WTC11 (cell line): ENCODE results near the gene PITPNM3. TPM values are rescaled to one million over a fixed set of nuclear protein-coding genes. Genes with fewer than 3 reads are reported as not detected.

Experiments used
- ATAC-seq: fragments of 200-7000 bp; cut with Tn5 transposase; 2 replicates; pipeline ENCODE4 v1.10.0; 2021; ENCODE audit warnings: mild to moderate bottlenecking, moderate library complexity
- CTCF ChIA-PET: fragments of 300-600 bp; sonication (Branson Sonifier 250); formaldehyde crosslinking; loops from one replicate; lab custom pipeline; 2021; ENCODE audit warnings: antibody characterized with exemption; lab: Charles Lee
- POLR2A ChIA-PET: fragments of 350-600 bp; sonication (Branson Sonifier 250); formaldehyde crosslinking; loops from one replicate; lab custom pipeline; 2021; ENCODE audit warnings: antibody characterized with exemption; lab: Charles Lee
- DNase-seq: peaks from one replicate; pipeline ENCODE4 v3.0.0; 2021; ENCODE audit warnings: low spot score
- H3K27ac Mint-ChIP-seq: 2 replicates; pipeline ENCODE4 v1.8.0; 2021; ENCODE audit warnings: mixed read lengths
- H3K27me3 Mint-ChIP-seq: 2 replicates; pipeline ENCODE4 v1.8.0; 2021; ENCODE audit warnings: low read depth, mild to moderate bottlenecking, moderate library complexity, mixed read lengths
- H3K36me3 Mint-ChIP-seq: 2 replicates; pipeline ENCODE4 v1.8.0; 2021; ENCODE audit warnings: mixed read lengths
- H3K4me1 Mint-ChIP-seq: 2 replicates; pipeline ENCODE4 v1.8.0; 2022; ENCODE audit warnings: mixed read lengths
- H3K4me3 Mint-ChIP-seq: 2 replicates; pipeline ENCODE4 v1.8.0; 2021; ENCODE audit warnings: mild to moderate bottlenecking, moderate library complexity, mixed read lengths
- H3K9me3 Mint-ChIP-seq: 2 replicates; pipeline ENCODE4 v1.8.0; 2021; ENCODE audit warnings: mixed read lengths
- ATF1 ChIP-seq: sonication (generic); formaldehyde crosslinking; IDR thresholded peaks from 2 replicates; pipeline ENCODE4 v1.8.1; 2023; ENCODE audit warnings: mild to moderate bottlenecking, moderate library complexity, missing genetic modification reagents
- ELF4 ChIP-seq: sonication (generic); formaldehyde crosslinking; IDR thresholded peaks from 2 replicates; pipeline ENCODE4 v1.8.1; 2022; ENCODE audit warnings: low read depth, mild to moderate bottlenecking, moderate library complexity, missing genetic modification reagents
- FOXK1 ChIP-seq: sonication (generic); formaldehyde crosslinking; IDR thresholded peaks from 2 replicates; pipeline ENCODE4 v1.8.0; 2022; ENCODE audit warnings: mild to moderate bottlenecking, moderate library complexity, missing genetic modification reagents
- GTF2I ChIP-seq: fragments of 250-450 bp; sonication (Bioruptor Pico); conservative IDR thresholded peaks from 2 replicates; pipeline ENCODE4 v1.4.0; 2021; ENCODE audit warnings: mild to moderate bottlenecking
- HMGA2 ChIP-seq: fragments of 250-450 bp; sonication (Bioruptor Pico); IDR thresholded peaks from 2 replicates; pipeline ENCODE4 v1.4.0; 2021; ENCODE audit warnings: mild to moderate bottlenecking, moderate library complexity
- MYBL2 ChIP-seq: sonication (generic); formaldehyde crosslinking; IDR thresholded peaks from 2 replicates; pipeline ENCODE4 v1.8.1; 2023; ENCODE audit warnings: mild to moderate bottlenecking, moderate library complexity, missing genetic modification reagents
- NFATC4 ChIP-seq: fragments of 250-450 bp; sonication (Bioruptor Pico); IDR thresholded peaks from 2 replicates; pipeline ENCODE4 v1.9.0; 2021; ENCODE audit warnings: mild to moderate bottlenecking
- RORB ChIP-seq: fragments of 250-450 bp; sonication (Bioruptor Pico); IDR thresholded peaks from 2 replicates; pipeline ENCODE4 v1.9.0; 2021; ENCODE audit warnings: mild to moderate bottlenecking
- SMAD4 ChIP-seq: sonication (generic); formaldehyde crosslinking; IDR thresholded peaks from 2 replicates; pipeline ENCODE4 v1.8.0; 2022; ENCODE audit warnings: mild to moderate bottlenecking, missing genetic modification reagents
- TP53 ChIP-seq: sonication (generic); formaldehyde crosslinking; IDR thresholded peaks from 2 replicates; pipeline ENCODE4 v1.8.1; 2023; ENCODE audit warnings: mild to moderate bottlenecking, missing genetic modification reagents
- ZNF232 ChIP-seq: sonication (generic); formaldehyde crosslinking; IDR thresholded peaks from 2 replicates; pipeline ENCODE4 v1.8.0; 2022; ENCODE audit warnings: mild to moderate bottlenecking, missing genetic modification reagents
- ZNF317 ChIP-seq: sonication (generic); formaldehyde crosslinking; IDR thresholded peaks from 2 replicates; pipeline ENCODE4 v1.8.1; 2023; ENCODE audit warnings: low read depth, mild to moderate bottlenecking, moderate library complexity, missing genetic modification reagents, borderline replicate concordance
- ZNF416 ChIP-seq: fragments of 250-450 bp; sonication (Bioruptor Pico); IDR thresholded peaks from 2 replicates; pipeline ENCODE4 v1.9.0; 2021; ENCODE audit warnings: mild to moderate bottlenecking, inconsistent platforms
- ZNF423 ChIP-seq: fragments of 250-450 bp; sonication (Bioruptor Pico); IDR thresholded peaks from 2 replicates; pipeline ENCODE4 v2.1.2; 2022; ENCODE audit warnings: mild to moderate bottlenecking, moderate library complexity
- total RNA-seq: library from RNA; stranded (reverse); gene quantifications from 3 replicates; pipeline ENCODE4 v1.2.3, GENCODE V29; 2021
- TF ChIP-seq, protein P1 (sequence below): sonication (generic); formaldehyde crosslinking; IDR thresholded peaks from 2 replicates; pipeline ENCODE4 v1.8.1; 2022; ENCODE audit warnings: mild to moderate bottlenecking, moderate library complexity, missing genetic modification reagents
- TF ChIP-seq, protein P2 (sequence below): sonication (generic); formaldehyde crosslinking; IDR thresholded peaks from 2 replicates; pipeline ENCODE4 v1.8.1; 2023; ENCODE audit warnings: mild to moderate bottlenecking, moderate library complexity, missing genetic modification reagents
- TF ChIP-seq, protein P3 (sequence below): sonication (generic); formaldehyde crosslinking; IDR thresholded peaks from 2 replicates; pipeline ENCODE4 v1.8.0; 2023; ENCODE audit warnings: mild to moderate bottlenecking, missing genetic modification reagents
- TF ChIP-seq, protein P4 (sequence below): sonication (generic); formaldehyde crosslinking; IDR thresholded peaks from 2 replicates; pipeline ENCODE4 v1.8.1; 2022; ENCODE audit warnings: missing genetic modification reagents, borderline replicate concordance
- TF ChIP-seq, protein P5 (sequence below): fragments of 250-450 bp; sonication (Bioruptor Pico); IDR thresholded peaks from 2 replicates; pipeline ENCODE4 v1.9.0; 2021; ENCODE audit warnings: mild to moderate bottlenecking, borderline replicate concordance

The PITPNM3 gene
- total RNA-seq, 1 experiment from 2014 or later = 2.8 TPM

DNA sequence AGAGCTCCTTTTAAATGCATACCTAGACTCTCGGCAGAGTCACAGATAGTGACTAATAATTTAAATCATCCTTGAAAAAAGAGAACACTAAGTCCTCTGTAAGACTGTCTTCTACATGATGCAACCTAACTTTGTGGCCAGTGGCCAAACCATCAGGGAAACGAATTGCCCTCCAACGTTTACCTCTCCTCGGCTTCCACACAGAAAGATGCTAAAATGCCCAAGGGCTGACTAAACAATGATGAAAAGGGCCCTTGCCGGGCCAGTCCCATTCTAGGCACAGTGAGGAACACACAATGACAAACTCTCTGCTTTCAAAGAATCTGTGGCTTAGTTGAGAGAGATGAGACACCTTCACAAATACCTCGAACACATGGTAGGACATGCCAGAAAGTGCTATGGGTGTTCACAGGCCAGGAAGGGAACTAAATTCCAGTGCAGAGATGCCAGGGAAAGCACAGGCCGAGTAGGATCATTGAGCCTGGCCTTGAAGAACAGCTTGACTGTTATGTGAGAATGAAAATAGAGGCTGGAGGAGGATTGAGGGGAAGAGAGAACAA is 35.3 kb upstream of the PITPNM3 start (continued):
- TF ChIP-seq ATF1 (CRISPR knock-in tag) (no peak), NFATC4 (no peak), SMAD4 (no peak)
- TF ChIP-seq, protein P1, sequence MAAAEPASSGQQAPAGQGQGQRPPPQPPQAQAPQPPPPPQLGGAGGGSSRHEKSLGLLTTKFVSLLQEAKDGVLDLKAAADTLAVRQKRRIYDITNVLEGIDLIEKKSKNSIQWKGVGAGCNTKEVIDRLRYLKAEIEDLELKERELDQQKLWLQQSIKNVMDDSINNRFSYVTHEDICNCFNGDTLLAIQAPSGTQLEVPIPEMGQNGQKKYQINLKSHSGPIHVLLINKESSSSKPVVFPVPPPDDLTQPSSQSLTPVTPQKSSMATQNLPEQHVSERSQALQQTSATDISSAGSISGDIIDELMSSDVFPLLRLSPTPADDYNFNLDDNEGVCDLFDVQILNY (CRISPR knock-in tag) = no peak

DNA sequence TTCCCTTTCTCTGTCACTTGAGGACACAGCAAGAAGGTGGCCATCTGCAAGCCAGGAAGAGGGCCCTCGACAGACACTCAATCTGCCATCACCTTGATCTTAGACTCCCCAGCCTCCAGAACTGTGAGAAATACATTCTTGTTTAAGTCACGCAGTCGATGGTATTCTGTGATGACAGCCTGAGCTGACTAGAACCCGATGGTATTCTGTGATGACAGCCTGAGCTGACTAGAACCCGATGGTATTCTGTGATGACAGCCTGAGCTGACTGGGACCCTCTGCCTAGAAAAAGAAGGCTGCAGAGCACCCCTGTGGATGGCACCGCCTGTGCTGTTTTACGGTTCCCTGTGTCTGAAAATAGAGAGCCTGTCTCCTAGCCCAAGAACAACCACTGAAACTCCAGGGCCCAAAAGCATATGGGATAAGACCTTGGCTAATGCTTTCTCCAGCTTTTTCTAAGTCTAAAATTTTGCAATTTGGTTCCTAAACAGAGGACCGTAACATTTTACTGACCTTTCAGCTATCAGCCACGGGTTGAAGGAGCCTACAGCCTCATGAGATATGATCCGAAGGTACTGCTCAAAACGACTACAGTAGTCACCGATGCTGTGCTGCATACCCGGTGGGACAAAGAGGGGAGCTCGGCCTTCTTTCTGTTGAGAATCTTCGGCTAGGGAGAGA is 33.1 kb upstream of the PITPNM3 start:
- H3K4me1 Mint-ChIP-seq = peaks cover 4% of the 10 kb centered on the region
- H3K27ac Mint-ChIP-seq = no peak overlapping the region
- ATAC-seq (no peak), DNase-seq (no peak)
- no peak overlapping the region for H3K4me3 Mint-ChIP-seq
- POLR2A ChIA-PET = no interaction called here
- no peaks in the 10 kb centered on the region for H3K27me3 Mint-ChIP-seq
- peaks cover 8% of the 10 kb centered on the region for H3K9me3 Mint-ChIP-seq
- H3K36me3 Mint-ChIP-seq = peaks cover 64% of the 10 kb centered on the region
- TF ChIP-seq RORB (CRISPR knock-in tag) (no peak), FOXK1 (no peak), ZNF423 (CRISPR knock-in tag) (no peak)
- TF ChIP-seq, protein P2, sequence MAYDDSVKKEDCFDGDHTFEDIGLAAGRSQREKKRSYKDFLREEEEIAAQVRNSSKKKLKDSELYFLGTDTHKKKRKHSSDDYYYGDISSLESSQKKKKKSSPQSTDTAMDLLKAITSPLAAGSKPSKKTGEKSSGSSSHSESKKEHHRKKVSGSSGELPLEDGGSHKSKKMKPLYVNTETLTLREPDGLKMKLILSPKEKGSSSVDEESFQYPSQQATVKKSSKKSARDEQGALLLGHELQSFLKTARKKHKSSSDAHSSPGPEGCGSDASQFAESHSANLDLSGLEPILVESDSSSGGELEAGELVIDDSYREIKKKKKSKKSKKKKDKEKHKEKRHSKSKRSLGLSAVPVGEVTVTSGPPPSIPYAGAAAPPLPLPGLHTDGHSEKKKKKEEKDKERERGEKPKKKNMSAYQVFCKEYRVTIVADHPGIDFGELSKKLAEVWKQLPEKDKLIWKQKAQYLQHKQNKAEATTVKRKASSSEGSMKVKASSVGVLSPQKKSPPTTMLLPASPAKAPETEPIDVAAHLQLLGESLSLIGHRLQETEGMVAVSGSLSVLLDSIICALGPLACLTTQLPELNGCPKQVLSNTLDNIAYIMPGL = no peak
- CTCF ChIA-PET = no interaction called here

DNA sequence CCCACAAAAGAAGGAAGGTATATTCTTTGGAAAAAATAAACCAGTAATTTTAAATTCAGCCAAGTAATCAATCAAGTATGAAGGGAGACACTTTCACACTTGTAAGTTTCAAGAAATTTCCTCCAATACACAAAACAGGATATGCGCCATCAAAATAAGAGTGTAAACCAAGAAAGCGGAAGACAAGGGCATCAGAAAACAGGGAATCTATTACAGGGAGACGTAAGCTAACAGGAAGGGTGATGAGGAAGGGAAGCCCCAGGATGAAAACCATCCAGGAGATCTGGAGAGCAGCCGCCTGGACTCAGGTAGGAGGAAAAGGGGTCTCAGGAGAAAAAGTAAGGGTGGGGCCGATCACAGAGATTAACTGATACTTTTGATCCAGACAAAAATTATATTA is 31.8 kb upstream of the PITPNM3 start:
- no peak for DNase-seq
- Mint-ChIP-seq H3K4me3 (no peak overlapping the region), H3K4me1 (peaks cover 4% of the 10 kb centered on the region), H3K9me3 (peaks cover 16% of the 10 kb centered on the region), H3K27me3 (no peaks in the 10 kb centered on the region), H3K27ac (peak overlapping the region; percentile 20; the same call in 1 of the 2 replicates), H3K36me3 (peaks cover 68% of the 10 kb centered on the region)
- ChIA-PET CTCF (interaction anchor here (1.0 kb wide), 1 partner anchor 11 kb away, joined by 3 read pairs; no protein-coding TSS in a partner anchor), POLR2A (interaction anchor here (0.9 kb wide), 1 partner anchor 13 kb away, joined by 3 read pairs; no protein-coding TSS in a partner anchor)
- ATAC-seq = no peak
- TF ChIP-seq GTF2I (CRISPR knock-in tag) (no peak), TP53 (no peak), MYBL2 (CRISPR knock-in tag) (no peak), ZNF416 (no peak), ELF4 (no peak), HMGA2 (CRISPR knock-in tag) (no peak), SMAD4 (no peak), ZNF423 (CRISPR knock-in tag) (no peak), ZNF232 (no peak), ZNF317 (no peak)
- TF ChIP-seq, protein P3, sequence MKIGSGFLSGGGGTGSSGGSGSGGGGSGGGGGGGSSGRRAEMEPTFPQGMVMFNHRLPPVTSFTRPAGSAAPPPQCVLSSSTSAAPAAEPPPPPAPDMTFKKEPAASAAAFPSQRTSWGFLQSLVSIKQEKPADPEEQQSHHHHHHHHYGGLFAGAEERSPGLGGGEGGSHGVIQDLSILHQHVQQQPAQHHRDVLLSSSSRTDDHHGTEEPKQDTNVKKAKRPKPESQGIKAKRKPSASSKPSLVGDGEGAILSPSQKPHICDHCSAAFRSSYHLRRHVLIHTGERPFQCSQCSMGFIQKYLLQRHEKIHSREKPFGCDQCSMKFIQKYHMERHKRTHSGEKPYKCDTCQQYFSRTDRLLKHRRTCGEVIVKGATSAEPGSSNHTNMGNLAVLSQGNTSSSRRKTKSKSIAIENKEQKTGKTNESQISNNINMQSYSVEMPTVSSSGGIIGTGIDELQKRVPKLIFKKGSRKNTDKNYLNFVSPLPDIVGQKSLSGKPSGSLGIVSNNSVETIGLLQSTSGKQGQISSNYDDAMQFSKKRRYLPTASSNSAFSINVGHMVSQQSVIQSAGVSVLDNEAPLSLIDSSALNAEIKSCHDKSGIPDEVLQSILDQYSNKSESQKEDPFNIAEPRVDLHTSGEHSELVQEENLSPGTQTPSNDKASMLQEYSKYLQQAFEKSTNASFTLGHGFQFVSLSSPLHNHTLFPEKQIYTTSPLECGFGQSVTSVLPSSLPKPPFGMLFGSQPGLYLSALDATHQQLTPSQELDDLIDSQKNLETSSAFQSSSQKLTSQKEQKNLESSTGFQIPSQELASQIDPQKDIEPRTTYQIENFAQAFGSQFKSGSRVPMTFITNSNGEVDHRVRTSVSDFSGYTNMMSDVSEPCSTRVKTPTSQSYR (CRISPR knock-in tag) = no peak
- TF ChIP-seq, protein P4, sequence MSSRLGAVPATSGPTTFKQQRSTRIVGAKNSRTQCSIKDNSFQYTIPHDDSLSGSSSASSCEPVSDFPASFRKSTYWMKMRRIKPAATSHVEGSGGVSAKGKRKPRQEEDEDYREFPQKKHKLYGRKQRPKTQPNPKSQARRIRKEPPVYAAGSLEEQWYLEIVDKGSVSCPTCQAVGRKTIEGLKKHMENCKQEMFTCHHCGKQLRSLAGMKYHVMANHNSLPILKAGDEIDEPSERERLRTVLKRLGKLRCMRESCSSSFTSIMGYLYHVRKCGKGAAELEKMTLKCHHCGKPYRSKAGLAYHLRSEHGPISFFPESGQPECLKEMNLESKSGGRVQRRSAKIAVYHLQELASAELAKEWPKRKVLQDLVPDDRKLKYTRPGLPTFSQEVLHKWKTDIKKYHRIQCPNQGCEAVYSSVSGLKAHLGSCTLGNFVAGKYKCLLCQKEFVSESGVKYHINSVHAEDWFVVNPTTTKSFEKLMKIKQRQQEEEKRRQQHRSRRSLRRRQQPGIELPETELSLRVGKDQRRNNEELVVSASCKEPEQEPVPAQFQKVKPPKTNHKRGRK (CRISPR knock-in tag) = no peak
- TF ChIP-seq, protein P5, sequence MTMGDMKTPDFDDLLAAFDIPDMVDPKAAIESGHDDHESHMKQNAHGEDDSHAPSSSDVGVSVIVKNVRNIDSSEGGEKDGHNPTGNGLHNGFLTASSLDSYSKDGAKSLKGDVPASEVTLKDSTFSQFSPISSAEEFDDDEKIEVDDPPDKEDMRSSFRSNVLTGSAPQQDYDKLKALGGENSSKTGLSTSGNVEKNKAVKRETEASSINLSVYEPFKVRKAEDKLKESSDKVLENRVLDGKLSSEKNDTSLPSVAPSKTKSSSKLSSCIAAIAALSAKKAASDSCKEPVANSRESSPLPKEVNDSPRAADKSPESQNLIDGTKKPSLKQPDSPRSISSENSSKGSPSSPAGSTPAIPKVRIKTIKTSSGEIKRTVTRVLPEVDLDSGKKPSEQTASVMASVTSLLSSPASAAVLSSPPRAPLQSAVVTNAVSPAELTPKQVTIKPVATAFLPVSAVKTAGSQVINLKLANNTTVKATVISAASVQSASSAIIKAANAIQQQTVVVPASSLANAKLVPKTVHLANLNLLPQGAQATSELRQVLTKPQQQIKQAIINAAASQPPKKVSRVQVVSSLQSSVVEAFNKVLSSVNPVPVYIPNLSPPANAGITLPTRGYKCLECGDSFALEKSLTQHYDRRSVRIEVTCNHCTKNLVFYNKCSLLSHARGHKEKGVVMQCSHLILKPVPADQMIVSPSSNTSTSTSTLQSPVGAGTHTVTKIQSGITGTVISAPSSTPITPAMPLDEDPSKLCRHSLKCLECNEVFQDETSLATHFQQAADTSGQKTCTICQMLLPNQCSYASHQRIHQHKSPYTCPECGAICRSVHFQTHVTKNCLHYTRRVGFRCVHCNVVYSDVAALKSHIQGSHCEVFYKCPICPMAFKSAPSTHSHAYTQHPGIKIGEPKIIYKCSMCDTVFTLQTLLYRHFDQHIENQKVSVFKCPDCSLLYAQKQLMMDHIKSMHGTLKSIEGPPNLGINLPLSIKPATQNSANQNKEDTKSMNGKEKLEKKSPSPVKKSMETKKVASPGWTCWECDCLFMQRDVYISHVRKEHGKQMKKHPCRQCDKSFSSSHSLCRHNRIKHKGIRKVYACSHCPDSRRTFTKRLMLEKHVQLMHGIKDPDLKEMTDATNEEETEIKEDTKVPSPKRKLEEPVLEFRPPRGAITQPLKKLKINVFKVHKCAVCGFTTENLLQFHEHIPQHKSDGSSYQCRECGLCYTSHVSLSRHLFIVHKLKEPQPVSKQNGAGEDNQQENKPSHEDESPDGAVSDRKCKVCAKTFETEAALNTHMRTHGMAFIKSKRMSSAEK (CRISPR knock-in tag) = no peak
